HCT116 (cell line): ENCODE measurements around the gene GPN1. TPM values are rescaled to one million over a fixed set of nuclear protein-coding genes. Genes with fewer than 3 reads are reported as not detected.

Source experiments
- ATAC-seq: fragments of 200-7000 bp; cut with Tn5 transposase; 2 replicates; pipeline ENCODE4 v1.9.1; 2020; ENCODE audit warnings: mild to moderate bottlenecking, moderate library complexity
- BruUV-seq: library from RNA; stranded (reverse); fragments of 400-500 nt; replicated peaks from 2 replicates; lab custom pipeline; 2021; lab: Mats Ljungman, UMichigan
- CTCF ChIA-PET: fragments of 300-600 bp; sonication (Branson Sonifier 250); formaldehyde crosslinking; loops from one replicate; lab custom pipeline; 2021; ENCODE audit warnings: antibody characterized with exemption; lab: Charles Lee
- POLR2A ChIA-PET: fragments of 300-600, 350-600 bp; sonication (Branson Sonifier 250); formaldehyde crosslinking; loops from one replicate; lab custom pipeline; 2021; ENCODE audit warnings: antibody characterized with exemption; lab: Charles Lee
- RAD21 ChIA-PET, 2 experiments: fragments of 300-600 bp; sonication (Branson Sonifier 250); formaldehyde crosslinking; loops; one replicate each; lab custom pipeline; 2023; ENCODE audit warnings: low total read pairs in 2 of 2; ENCODE audit not compliant: uncharacterized antibody in 2 of 2, unreplicated experiment in 2 of 2, low non-redundant PET in 1 of 2; lab: Charles Lee
- DNase-seq: peaks from one replicate; pipeline ENCODE4 v3.0.0-alpha.2; 2010; ENCODE audit warnings: low read depth, low spot score
- H2AFZ ChIP-seq: fragments of 200-600 bp; shearing (Covaris generic), sonication (generic); 2 replicates; pipeline ENCODE4 v1.6.1; 2017; ENCODE audit warnings: low read depth, mixed run types, mixed read lengths, antibody characterized with exemption, low read length; ENCODE audit not compliant: poor library complexity, severe bottlenecking
- H3K27ac ChIP-seq: 2 replicates; pipeline ENCODE4 v1.5.1; 2012; ENCODE audit warnings: low read depth, low read length
- H3K27me3 ChIP-seq: fragments of 200-600 bp; sonication (generic); 2 replicates; pipeline ENCODE4 v1.6.1; 2016; ENCODE audit warnings: mixed run types, low read length, mixed read lengths; ENCODE audit not compliant: insufficient read depth
- H3K36me3 ChIP-seq, 2 experiments: fragments of 200-500 bp in 1 of 2; fragments of 200-600 bp in 1 of 2; sonication (Bioruptor generic) in 1 of 2; sonication (generic) in 1 of 2; 2 replicates each; pipeline versions ENCODE4 v1.5.1 to v1.6.1; 2014 to 2016; ENCODE audit warnings: low read length in 2 of 2, inconsistent platforms in 1 of 2, mixed read lengths in 1 of 2, mixed run types in 1 of 2; ENCODE audit not compliant: insufficient read depth in 2 of 2, control insufficient read depth in 1 of 2
- H3K4me1 ChIP-seq, 2 experiments: fragments of 200-600 bp in 1 of 2; sonication (generic) in 1 of 2; 2 replicates each; pipeline versions ENCODE4 v1.5.1 to v1.6.1; 2012 to 2017; ENCODE audit warnings: low read length in 2 of 2, inconsistent platforms in 1 of 2, mild to moderate bottlenecking in 1 of 2, mixed read lengths in 1 of 2, mixed run types in 1 of 2, moderate library complexity in 1 of 2; ENCODE audit not compliant: insufficient read depth in 2 of 2, control insufficient read depth in 1 of 2
- H3K4me2 ChIP-seq: fragments of 200-600 bp; sonication (generic); 2 replicates; pipeline ENCODE4 v1.6.1; 2017; ENCODE audit warnings: mixed run types, low read length, mixed read lengths
- H3K4me3 ChIP-seq, 2 experiments: fragments of 200-600 bp in 1 of 2; sonication (generic) in 1 of 2; replicated peaks in 1 of 2; 2 replicates each; pipeline ENCODE4 v1.5.1; 2011 to 2016; ENCODE audit warnings: low read length in 2 of 2, control low read depth in 1 of 2, low read depth in 1 of 2, mild to moderate bottlenecking in 1 of 2, mixed read lengths in 1 of 2, mixed run types in 1 of 2
- H3K79me2 ChIP-seq: fragments of 200-600 bp; sonication (generic); 2 replicates; pipeline ENCODE4 v1.6.1; 2017; ENCODE audit warnings: mild to moderate bottlenecking, mixed run types, low read length, moderate library complexity, mixed read lengths; ENCODE audit not compliant: insufficient read depth
- H3K9ac ChIP-seq: fragments of 200-600 bp; sonication (generic); 2 replicates; pipeline ENCODE4 v1.6.1; 2016; ENCODE audit warnings: low read length, mixed read lengths
- H3K9me2 ChIP-seq: fragments of 200-600 bp; sonication (generic), shearing (Covaris generic); 2 replicates; pipeline ENCODE4 v1.6.1; 2017; ENCODE audit warnings: mixed run types, mild to moderate bottlenecking, moderate library complexity; ENCODE audit not compliant: insufficient read depth
- H3K9me3 ChIP-seq, 2 experiments: fragments of 200-500 bp in 1 of 2; fragments of 200-600 bp in 1 of 2; sonication (Bioruptor generic) in 1 of 2; sonication (generic) in 1 of 2; 2 replicates each; pipeline ENCODE4 v1.6.1; 2014 to 2017; ENCODE audit warnings: low read length in 2 of 2, mixed read lengths in 2 of 2, inconsistent platforms in 1 of 2, low read depth in 1 of 2, mild to moderate bottlenecking in 1 of 2, mixed run types in 1 of 2, moderate library complexity in 1 of 2; ENCODE audit not compliant: control insufficient read depth in 1 of 2, insufficient read depth in 1 of 2
- H4K20me1 ChIP-seq: fragments of 200-600 bp; sonication (generic), shearing (Covaris generic); 2 replicates; pipeline ENCODE4 v1.6.1; 2017; ENCODE audit warnings: mixed run types, mild to moderate bottlenecking, moderate library complexity; ENCODE audit not compliant: insufficient read depth
- EGR1 ChIP-seq: IDR thresholded peaks from 2 replicates; pipeline ENCODE4 v1.6.1; 2012; ENCODE audit warnings: low read depth
- ELF1 ChIP-seq: IDR thresholded peaks from 2 replicates; pipeline ENCODE4 v1.6.1; 2012; ENCODE audit warnings: low read depth, borderline replicate concordance
- EZH2 ChIP-seq: fragments of 200-600 bp; sonication (generic); IDR thresholded peaks from 2 replicates; pipeline ENCODE4 v1.6.1; 2017; ENCODE audit warnings: antibody characterized with exemption, mixed run types
- EZH2phosphoT487 ChIP-seq: fragments of 200-600 bp; IDR thresholded peaks from 2 replicates; pipeline ENCODE4 v1.6.1; 2018; ENCODE audit warnings: antibody characterized with exemption, borderline replicate concordance
- POLR2A ChIP-seq: IDR thresholded peaks from 2 replicates; pipeline ENCODE4 v1.7.0; 2011; ENCODE audit warnings: borderline replicate concordance; ENCODE audit not compliant: insufficient read depth, insufficient read length; ENCODE audit errors: extremely low read depth
- POLR2AphosphoS5 ChIP-seq: IDR thresholded peaks from 2 replicates; pipeline ENCODE4 v1.6.1; 2011; ENCODE audit warnings: mild to moderate bottlenecking, low read depth, low read length, moderate library complexity
- RAD21 ChIP-seq: IDR thresholded peaks from 2 replicates; pipeline ENCODE4 v1.6.1; 2012; ENCODE audit warnings: low read depth, mild to moderate bottlenecking
- REST ChIP-seq: IDR thresholded peaks from 2 replicates; pipeline ENCODE4 v1.6.1; 2012; ENCODE audit warnings: low read depth
- SIN3A ChIP-seq: IDR thresholded peaks from 2 replicates; pipeline ENCODE4 v1.6.1; 2012; ENCODE audit warnings: low read depth
- SP1 ChIP-seq: IDR thresholded peaks from 2 replicates; pipeline ENCODE4 v1.6.1; 2012; ENCODE audit warnings: low read depth
- ZFX ChIP-seq: fragments of 450-650 bp; IDR thresholded peaks from 2 replicates; pipeline ENCODE4 v1.6.1; 2017
- intact Hi-C: fragments of 100-400 bp; cut with micrococcal nuclease; formaldehyde crosslinking; loops from 2 replicates; pipeline ENCODE4 v1.10.0; 2022
- total RNA-seq: library from RNA; stranded (reverse); gene quantifications from one replicate; pipeline ENCODE4 v1.2.1, GENCODE V29; 2021; ENCODE audit not compliant: unreplicated experiment
- TF ChIP-seq, protein P1 (sequence below): IDR thresholded peaks from 2 replicates; pipeline ENCODE4 v1.6.1; 2012
- TF ChIP-seq, protein P2 (sequence below): IDR thresholded peaks from 2 replicates; pipeline ENCODE4 v1.6.1; 2011; ENCODE audit warnings: mild to moderate bottlenecking, low read length, moderate library complexity; ENCODE audit not compliant: insufficient replicate concordance; ENCODE audit errors: extremely low read depth

Gene GPN1
- total RNA-seq, 1 experiment from 2014 or later: 34.3 TPM

GRCh38 chr2:27582695-27583389 lies 46.0 kb upstream of the GPN1 start, which contains the start of gene ZNF512:
TSS of gene ZNF512 (plus strand) at chr2:27583042. CDS start at chr2:27583113, 71 bp downstream.
- RAD21 ChIA-PET: no interaction called here

More at GRCh38 chr2:27582695-27583389, 46.0 kb upstream of the GPN1 start, which contains the start of gene ZNF512:
- H3K9me2 ChIP-seq: no peaks in the 10 kb centered on the region
- ChIA-PET POLR2A (interaction anchor here (0.9 to 1.3 kb wide), 3 partner anchors 45 to 57 kb away, joined by 3 to 4 read pairs (median 3); no protein-coding TSS in a partner anchor), CTCF (no interaction called here)
- peak within 1 kb of the TSS; percentile 94 to 95 for H3K4me3 ChIP-seq
- no peaks in the 10 kb centered on the region; a peak in 1 of 4 replicates for H3K9me3 ChIP-seq
- H3K9ac ChIP-seq: peak within 1 kb of the TSS; percentile 89
- ATAC-seq: peak; percentile 97
- peak; percentile 89 for DNase-seq
- H3K36me3 ChIP-seq: no peaks in the 10 kb centered on the region
- peak within 1 kb of the TSS; percentile 96 for H3K4me2 ChIP-seq
- no TSS peak for BruUV-seq
- intact Hi-C loops: loop anchor here (10.0 kb wide), 1 partner anchor 158 kb away; the partner anchor contains the start of gene NRBP1
- H3K4me1 ChIP-seq: peaks cover 0 to 19% of the 10 kb centered on the region in 2 experiments; a peak in 2 of 4 replicates
- H3K79me2 ChIP-seq: peaks cover 50% of the 10 kb centered on the region
- H2AFZ ChIP-seq: peak within 1 kb of the TSS; percentile 66
- TF ChIP-seq EZH2 (no peak), ZFX (peak; percentile 70), SIN3A (peak; percentile 68; the same call in 1 of the 2 replicates), ELF1 (peak; percentile 81), POLR2A (peak; percentile 80), RAD21 (no peak), POLR2AphosphoS5 (peak; percentile 94), EZH2phosphoT487 (no peak), EGR1 (no peak), REST (no peak), SP1 (no peak)
- TF ChIP-seq, protein P1, sequence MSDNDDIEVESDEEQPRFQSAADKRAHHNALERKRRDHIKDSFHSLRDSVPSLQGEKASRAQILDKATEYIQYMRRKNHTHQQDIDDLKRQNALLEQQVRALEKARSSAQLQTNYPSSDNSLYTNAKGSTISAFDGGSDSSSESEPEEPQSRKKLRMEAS: peak; percentile 52; the same call in 1 of the 2 replicates
- TF ChIP-seq, protein P2, sequence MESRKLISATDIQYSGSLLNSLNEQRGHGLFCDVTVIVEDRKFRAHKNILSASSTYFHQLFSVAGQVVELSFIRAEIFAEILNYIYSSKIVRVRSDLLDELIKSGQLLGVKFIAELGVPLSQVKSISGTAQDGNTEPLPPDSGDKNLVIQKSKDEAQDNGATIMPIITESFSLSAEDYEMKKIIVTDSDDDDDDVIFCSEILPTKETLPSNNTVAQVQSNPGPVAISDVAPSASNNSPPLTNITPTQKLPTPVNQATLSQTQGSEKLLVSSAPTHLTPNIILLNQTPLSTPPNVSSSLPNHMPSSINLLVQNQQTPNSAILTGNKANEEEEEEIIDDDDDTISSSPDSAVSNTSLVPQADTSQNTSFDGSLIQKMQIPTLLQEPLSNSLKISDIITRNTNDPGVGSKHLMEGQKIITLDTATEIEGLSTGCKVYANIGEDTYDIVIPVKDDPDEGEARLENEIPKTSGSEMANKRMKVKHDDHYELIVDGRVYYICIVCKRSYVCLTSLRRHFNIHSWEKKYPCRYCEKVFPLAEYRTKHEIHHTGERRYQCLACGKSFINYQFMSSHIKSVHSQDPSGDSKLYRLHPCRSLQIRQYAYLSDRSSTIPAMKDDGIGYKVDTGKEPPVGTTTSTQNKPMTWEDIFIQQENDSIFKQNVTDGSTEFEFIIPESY: no peak
- TF ChIP-seq, all 23 proteins: peak for 6
- Histone ChIP-seq H4K20me1 (no peaks in the 10 kb centered on the region), H3K27ac (peak within 1 kb of the TSS; percentile 58), H3K27me3 (no peaks in the 10 kb centered on the region)
